ENCODE results near the gene RPS2. TPM values are rescaled to one million over a fixed set of nuclear protein-coding genes. Genes with fewer than 3 reads are reported as not detected.

Gene RPS2
- total RNA-seq, 6 experiments from 2014 or later, result 2,281 to 2,831 (median 2,477) TPM

GRCh38 chr16:1950047-1950446, 14.6 kb downstream of the RPS2 start:
- Mint-ChIP-seq H3K36me3 (ENCODE audit: low read depth) (no peaks in the 10 kb centered on the region), H3K27ac (no peak overlapping the region), H3K4me1 (ENCODE audit: low read depth) (no peaks in the 10 kb centered on the region), H3K4me3 (no peak overlapping the region), H3K9me3 (no peaks in the 10 kb centered on the region), H3K27me3 (ENCODE audit: insufficient read depth) (peaks cover 9% of the 10 kb centered on the region)
- no peak for DNase-seq
- TF ChIP-seq CTCF (IDR thresholded peaks at IDR 0.05), result no peak

- no peak for TF ChIP-seq CTCF (IDR thresholded peaks at IDR 0.05)
- H3K4me3 Mint-ChIP-seq, result no peak overlapping the region
- H3K4me1 Mint-ChIP-seq (ENCODE audit: low read depth), result no peaks in the 10 kb centered on the region
- no peak for DNase-seq
- H3K9me3 Mint-ChIP-seq, result no peaks in the 10 kb centered on the region
- no peaks in the 10 kb centered on the region for H3K36me3 Mint-ChIP-seq (ENCODE audit: low read depth)
- H3K27ac Mint-ChIP-seq, result no peak overlapping the region
- peaks cover 7% of the 10 kb centered on the region for H3K27me3 Mint-ChIP-seq (ENCODE audit: insufficient read depth)
Measured at GRCh38 chr16:1949507-1949906, 15.1 kb downstream of the RPS2 start.

- Mint-ChIP-seq H3K36me3 (ENCODE audit: low read depth) (no peaks in the 10 kb centered on the region), H3K4me3 (no peak overlapping the region), H3K27me3 (ENCODE audit: insufficient read depth) (peaks cover 9% of the 10 kb centered on the region), H3K4me1 (ENCODE audit: low read depth) (no peaks in the 10 kb centered on the region), H3K9me3 (no peaks in the 10 kb centered on the region), H3K27ac (no peak overlapping the region)
- no peak for DNase-seq
- TF ChIP-seq CTCF (IDR thresholded peaks at IDR 0.05), result no peak
Measured at GRCh38 chr16:1947369-1947670, 17.3 kb downstream of the RPS2 start.

- TF ChIP-seq CTCF (IDR thresholded peaks at IDR 0.05), result 0 out of 2 replicates have a peak, but pooled peaks have one; percentile 17
- H3K4me3 Mint-ChIP-seq, result no peak overlapping the region
- peaks cover 4% of the 10 kb centered on the region for H3K4me1 Mint-ChIP-seq (ENCODE audit: low read depth)
- H3K27me3 Mint-ChIP-seq (ENCODE audit: insufficient read depth), result peaks cover 9% of the 10 kb centered on the region
- no peak for DNase-seq
- no peaks in the 10 kb centered on the region for H3K36me3 Mint-ChIP-seq (ENCODE audit: low read depth)
- no peak overlapping the region for H3K27ac Mint-ChIP-seq
- no peaks in the 10 kb centered on the region for H3K9me3 Mint-ChIP-seq
Measured at GRCh38 chr16:1946495-1947368, 17.9 kb downstream of the RPS2 start.

GRCh38 chr16:1945559-1946391, 18.9 kb downstream of the RPS2 start:
- H3K27ac Mint-ChIP-seq, result no peak overlapping the region

More at GRCh38 chr16:1945559-1946391, 18.9 kb downstream of the RPS2 start:
- Mint-ChIP-seq H3K9me3 (no peaks in the 10 kb centered on the region), H3K27me3 (ENCODE audit: insufficient read depth) (peaks cover 6% of the 10 kb centered on the region), H3K4me3 (no peak overlapping the region), H3K36me3 (ENCODE audit: low read depth) (no peaks in the 10 kb centered on the region), H3K4me1 (ENCODE audit: low read depth) (peaks cover 9% of the 10 kb centered on the region)
- DNase-seq, result no peak
- no peak for TF ChIP-seq CTCF (IDR thresholded peaks at IDR 0.05)
